K562 (cell line): ENCODE measurements around the gene ACTC1. TPM values are rescaled to one million over a fixed set of nuclear protein-coding genes. Genes with fewer than 3 reads are reported as not detected.

ENCODE experiments used
- ATAC-seq: fragments of 200-7000 bp; cut with Tn5 transposase; 3 replicates; pipeline ENCODE4 v1.9.1; 2020; ENCODE audit warnings: moderate library complexity
- BruUV-seq: library from RNA; stranded (reverse); fragments of 400-500 nt; replicated peaks from 2 replicates; lab custom pipeline; 2021; lab: Mats Ljungman, UMichigan
- CTCF ChIA-PET: fragments of 300-600 bp; formaldehyde crosslinking; extraction: SDS; loops from one replicate; lab custom pipeline; 2021; ENCODE audit warnings: low intra/inter-chr PET ratio; lab: Yijun Ruan, JAX
- POLR2A ChIA-PET: fragments of 300-600, 350-650 bp; sonication (Branson Sonifier 250); formaldehyde crosslinking; extraction: SDS; loops from one replicate; lab custom pipeline; 2021; ENCODE audit warnings: antibody characterized with exemption, inconsistent platforms; lab: Yijun Ruan, JAX
- DNase-seq, 4 experiments: peaks; one replicate each; pipeline versions ENCODE4 v3.0.0 to v3.0.0-alpha.2; 2011 to 2018; ENCODE audit warnings: low spot score in 3 of 4, mixed read lengths in 3 of 4; ENCODE audit errors: extremely low read depth in 1 of 4
- FAIRE-seq: peaks from 2 replicates; lab custom pipeline; 2011; peaks lifted over from hg19 to GRCh38; lab: Jason Lieb, UNC
- H2AFZ ChIP-seq: 2 replicates; pipeline ENCODE4 v1.6.0; 2011; ENCODE audit warnings: low read depth, low read length, control low read depth, inconsistent platforms
- H3K27ac ChIP-seq: fragments of 200-600 bp; 3 replicates; pipeline ENCODE4 v1.8.0; 2011; ENCODE audit warnings: low read depth, mild to moderate bottlenecking, control low read depth, inconsistent platforms, low read length, moderate library complexity, mixed read lengths; ENCODE audit errors: extremely low read depth
- H3K27me3 ChIP-seq, 2 experiments: fragments of 300-600 bp in 1 of 2; 2 replicates in 1 of 2; 3 replicates in 1 of 2; pipeline versions ENCODE4 v1.6.0 to v1.8.0; 2011; ENCODE audit warnings: inconsistent platforms in 2 of 2, low read length in 2 of 2, mild to moderate bottlenecking in 1 of 2, mixed read lengths in 1 of 2, moderate library complexity in 1 of 2; ENCODE audit not compliant: control insufficient read depth in 2 of 2, insufficient read depth in 2 of 2
- H3K36me3 ChIP-seq: fragments of 300-600 bp; 3 replicates; pipeline ENCODE4 v1.8.0; 2011; ENCODE audit warnings: mild to moderate bottlenecking, low read length, inconsistent platforms; ENCODE audit not compliant: control insufficient read depth, insufficient read depth
- H3K4me1 ChIP-seq, 2 experiments: fragments of 200-600 bp in 1 of 2; replicated peaks in 1 of 2; 2 replicates in 1 of 2; 3 replicates in 1 of 2; pipeline versions ENCODE4 v1.5.1 to v1.8.0; 2011; ENCODE audit warnings: inconsistent platforms in 2 of 2, low read length in 2 of 2, mild to moderate bottlenecking in 1 of 2, mixed read lengths in 1 of 2, moderate library complexity in 1 of 2; ENCODE audit not compliant: control insufficient read depth in 2 of 2, insufficient read depth in 2 of 2
- H3K4me2 ChIP-seq: 2 replicates; pipeline ENCODE4 v1.6.1; 2011; ENCODE audit warnings: low read length, control low read depth, inconsistent platforms, mixed read lengths; ENCODE audit not compliant: insufficient read depth
- H3K4me3 ChIP-seq: fragments of 200-600 bp; sonication (generic), shearing (Covaris generic); 2 replicates; pipeline ENCODE4 v1.5.1; 2016; ENCODE audit warnings: control low read depth, inconsistent platforms
- H3K79me2 ChIP-seq: fragments of 200-600 bp; 3 replicates; pipeline ENCODE4 v1.8.0; 2011; ENCODE audit warnings: low read length, inconsistent platforms; ENCODE audit not compliant: control insufficient read depth, insufficient read depth
- H3K9ac ChIP-seq, 2 experiments: 2 replicates each; pipeline versions ENCODE4 v1.6.0 to v1.6.1; 2011; ENCODE audit warnings: low read depth in 2 of 2, low read length in 2 of 2, control low read depth in 1 of 2, inconsistent platforms in 1 of 2, mild to moderate bottlenecking in 1 of 2, mixed read lengths in 1 of 2; ENCODE audit not compliant: insufficient read depth in 1 of 2
- H3K9me1 ChIP-seq: one replicate; pipeline ENCODE4 v1.6.0; 2011; ENCODE audit warnings: inconsistent platforms, mild to moderate bottlenecking, low read length, moderate library complexity; ENCODE audit not compliant: control insufficient read depth, insufficient read depth
- H3K9me3 ChIP-seq: replicated peaks from 2 replicates; pipeline ENCODE4 v1.5.1; 2011; ENCODE audit warnings: low read depth, low read length, inconsistent platforms; ENCODE audit not compliant: control insufficient read depth, insufficient read depth
- H4K20me1 ChIP-seq: replicated peaks from 2 replicates; pipeline ENCODE4 v1.6.1; 2011; ENCODE audit warnings: low read length, inconsistent platforms, mixed read lengths; ENCODE audit not compliant: control insufficient read depth, insufficient read depth
- BCL6 ChIP-seq: fragments of 250-450 bp; sonication (Bioruptor Pico); IDR thresholded peaks from 2 replicates; pipeline ENCODE4 v1.4.0; 2020
- MCM2 ChIP-seq: fragments of 450-650 bp; IDR thresholded peaks from 2 replicates; pipeline ENCODE4 v1.6.1; 2017; ENCODE audit warnings: low read depth, mild to moderate bottlenecking
- MYC ChIP-seq, 2 experiments: fragments of 250-450 bp in 1 of 2; sonication (Bioruptor Pico) in 1 of 2; IDR thresholded peaks; 2 replicates each; pipeline versions ENCODE4 v1.5.1 to v1.6.1; 2012 to 2021; ENCODE audit warnings: low read depth in 2 of 2, borderline replicate concordance in 1 of 2, improper control_type of control experiment in 1 of 2, low read length in 1 of 2, mild to moderate bottlenecking in 1 of 2, moderate library complexity in 1 of 2
- NR1H2 ChIP-seq: sonication (generic); formaldehyde crosslinking; IDR thresholded peaks from 2 replicates; pipeline ENCODE4 v1.4.0; 2020; ENCODE audit warnings: mild to moderate bottlenecking, missing genetic modification reagents
- NR2C2 ChIP-seq, 2 experiments: fragments of 200-800 bp in 1 of 2; sonication (Bioruptor generic) in 1 of 2; sonication (generic) in 1 of 2; formaldehyde crosslinking in 1 of 2; IDR thresholded peaks; 2 replicates each; pipeline versions ENCODE4 v1.6.1 to v1.8.0; 2016 to 2022; ENCODE audit warnings: mild to moderate bottlenecking in 1 of 2, missing compliant biosample characterization in 1 of 2, missing genetic modification characterization in 1 of 2, missing genetic modification reagents in 1 of 2
- SREBF1 ChIP-seq: fragments of 150-350 bp; IDR thresholded peaks from 2 replicates; pipeline ENCODE4 v1.6.1; 2014; ENCODE audit warnings: antibody characterized with exemption, low read depth, low read length, borderline replicate concordance
- STAT5B ChIP-seq: fragments of 250-450 bp; sonication (Bioruptor Pico); IDR thresholded peaks from 2 replicates; pipeline ENCODE4 v1.8.0; 2021; ENCODE audit warnings: mild to moderate bottlenecking, inconsistent platforms
- ZNF184 ChIP-seq: sonication (generic); formaldehyde crosslinking; IDR thresholded peaks from 2 replicates; pipeline ENCODE4 v1.5.0; 2020; ENCODE audit warnings: missing genetic modification reagents
- ZNF197 ChIP-seq: fragments of 200-800 bp; sonication (Bioruptor generic); IDR thresholded peaks from 2 replicates; pipeline ENCODE4 v1.6.1; 2016; ENCODE audit warnings: low read depth, missing genetic modification characterization, missing compliant biosample characterization
- ZNF212 ChIP-seq: fragments of 450-650 bp; formaldehyde crosslinking; IDR thresholded peaks from 2 replicates; pipeline ENCODE4 v1.4.0; 2020; ENCODE audit warnings: mild to moderate bottlenecking
- ZNF224 ChIP-seq: sonication (generic); formaldehyde crosslinking; IDR thresholded peaks from 2 replicates; pipeline ENCODE4 v1.8.0; 2022; ENCODE audit warnings: mild to moderate bottlenecking, missing genetic modification reagents
- WGBS: fragments of 100-300 bp; shearing (Covaris generic); methylation state at CpG from one replicate; pipeline ENCODE4 v1.1.6; 2016; ENCODE audit warnings: low coverage, mixed read lengths; ENCODE audit not compliant: insufficient coverage; ENCODE audit errors: missing lambda C conversion rate; 5-methylcytosine and 5-hydroxymethylcytosine counted together
- in situ Hi-C: fragments of 300-500 bp; cut with MboI; formaldehyde crosslinking; loops from 4 replicates; pipeline ENCODE4 v1.15.0; 2018; ENCODE audit warnings: inconsistent platforms, mixed read lengths
- intact Hi-C: fragments of 100-400 bp; cut with micrococcal nuclease; formaldehyde crosslinking; loops from 2 replicates; pipeline ENCODE4 v1.14.2; 2022
- polyA plus RNA-seq, 8 experiments: library from polyadenylated mRNA; depleted of rRNA in 4 of 8; stranded (reverse) in 5 of 8; unstranded in 3 of 8; fragments of >200 nt; fragmentation: Nextera tagmentation in 2 of 8; fragmentation: Illumina TruSeq in 1 of 8; extraction: Ambion mirVana in 2 of 8; extraction: Trizol in 1 of 8; gene quantifications; 2 replicates each; pipeline versions ENCODE4 v1.2.1 to v1.2.3, GENCODE V29; 2011 to 2014; ENCODE audit warnings: inconsistent platforms in 1 of 8, missing spikeins in 1 of 8
- total RNA-seq, 7 experiments: library from RNA; depleted of rRNA in 6 of 7; stranded (reverse); fragments of >200 nt in 6 of 7; fragmentation: Illumina TruSeq in 2 of 7; extraction: Trizol in 2 of 7; gene quantifications; 2 replicates each; pipeline versions ENCODE4 v1.2.1 to v1.2.3, GENCODE V29; 2011 to 2021; ENCODE audit warnings: low replicate concordance in 1 of 7
- TF ChIP-seq, protein P1 (sequence below): sonication (generic); formaldehyde crosslinking; IDR thresholded peaks from 2 replicates; pipeline ENCODE4 v1.4.0; 2020; ENCODE audit warnings: mild to moderate bottlenecking, missing genetic modification reagents
- TF ChIP-seq, protein P2 (sequence below), 2 experiments: fragments of 450-650 bp; formaldehyde crosslinking in 1 of 2; IDR thresholded peaks; 2 replicates each; pipeline versions ENCODE4 v1.4.0 to v1.6.1; 2014 to 2020; ENCODE audit warnings: mild to moderate bottlenecking in 2 of 2, borderline replicate concordance in 1 of 2, low read depth in 1 of 2

Gene ACTC1
- total and polyA plus RNA-seq, 9 of the 15 experiments (the other 6 are each of a cell fraction or from before 2014, with no cell fraction given), result 0.08 to 0.84 (median 0.17) TPM; not detected in 3

DNA sequence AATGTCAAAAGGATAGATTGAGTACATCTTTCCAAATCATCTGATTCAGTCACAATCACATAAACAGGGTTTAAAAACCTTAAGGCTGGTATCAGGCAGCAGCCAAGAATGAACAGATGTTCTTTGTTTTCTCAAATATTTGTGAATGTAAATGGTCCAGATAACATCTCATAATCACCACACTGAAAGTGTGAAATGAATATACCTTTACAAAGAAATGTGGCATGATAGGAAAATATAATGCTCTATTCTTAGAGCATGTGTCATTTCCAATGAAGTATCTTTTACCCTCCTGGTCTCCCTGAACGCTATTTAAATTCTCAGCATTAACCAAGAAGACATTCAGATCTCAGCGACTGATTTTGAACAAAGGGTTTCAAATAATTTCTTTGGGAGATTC, 8.8 kb upstream of the ACTC1 start:
- no peak overlapping the region for H3K4me2 ChIP-seq
- H3K9me1 ChIP-seq, result no peaks in the 10 kb centered on the region
- H2AFZ ChIP-seq, result no peak overlapping the region
- ATAC-seq (no peak), DNase-seq (no peak), FAIRE-seq (no peak)
- BruUV-seq, result no TSS peak
- H3K79me2 ChIP-seq, result no peaks in the 10 kb centered on the region
- ChIA-PET POLR2A (no interaction called here), CTCF (no interaction called here)
- H3K9ac ChIP-seq, result no peak overlapping the region
- H3K36me3 ChIP-seq, result no peaks in the 10 kb centered on the region
- no peak overlapping the region for H3K27ac ChIP-seq
- TF ChIP-seq, protein P1, sequence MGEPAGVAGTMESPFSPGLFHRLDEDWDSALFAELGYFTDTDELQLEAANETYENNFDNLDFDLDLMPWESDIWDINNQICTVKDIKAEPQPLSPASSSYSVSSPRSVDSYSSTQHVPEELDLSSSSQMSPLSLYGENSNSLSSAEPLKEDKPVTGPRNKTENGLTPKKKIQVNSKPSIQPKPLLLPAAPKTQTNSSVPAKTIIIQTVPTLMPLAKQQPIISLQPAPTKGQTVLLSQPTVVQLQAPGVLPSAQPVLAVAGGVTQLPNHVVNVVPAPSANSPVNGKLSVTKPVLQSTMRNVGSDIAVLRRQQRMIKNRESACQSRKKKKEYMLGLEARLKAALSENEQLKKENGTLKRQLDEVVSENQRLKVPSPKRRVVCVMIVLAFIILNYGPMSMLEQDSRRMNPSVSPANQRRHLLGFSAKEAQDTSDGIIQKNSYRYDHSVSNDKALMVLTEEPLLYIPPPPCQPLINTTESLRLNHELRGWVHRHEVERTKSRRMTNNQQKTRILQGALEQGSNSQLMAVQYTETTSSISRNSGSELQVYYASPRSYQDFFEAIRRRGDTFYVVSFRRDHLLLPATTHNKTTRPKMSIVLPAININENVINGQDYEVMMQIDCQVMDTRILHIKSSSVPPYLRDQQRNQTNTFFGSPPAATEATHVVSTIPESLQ (CRISPR knock-in tag), result no peak
- TF ChIP-seq MCM2 (no peak), ZNF197 (no peak), MYC (IDR thresholded peaks at IDR 0.05; ENCODE audit: low read depth, low read length) (no peak), MYC (CRISPR knock-in tag; IDR thresholded peaks at IDR 0.05; ENCODE audit: borderline replicate concordance, low read depth) (no peak), NR1H2 (CRISPR knock-in tag) (no peak), BCL6 (CRISPR knock-in tag) (no peak), NR2C2 (CRISPR knock-in tag; IDR thresholded peaks at IDR 0.05) (no peak), NR2C2 (tag; IDR thresholded peaks at IDR 0.05) (no peak), SREBF1 (no peak), STAT5B (CRISPR knock-in tag) (no peak), ZNF184 (CRISPR knock-in tag) (no peak), ZNF224 (CRISPR knock-in tag) (no peak), ZNF212 (CRISPR knock-in tag) (no peak)
- TF ChIP-seq, protein P2, sequence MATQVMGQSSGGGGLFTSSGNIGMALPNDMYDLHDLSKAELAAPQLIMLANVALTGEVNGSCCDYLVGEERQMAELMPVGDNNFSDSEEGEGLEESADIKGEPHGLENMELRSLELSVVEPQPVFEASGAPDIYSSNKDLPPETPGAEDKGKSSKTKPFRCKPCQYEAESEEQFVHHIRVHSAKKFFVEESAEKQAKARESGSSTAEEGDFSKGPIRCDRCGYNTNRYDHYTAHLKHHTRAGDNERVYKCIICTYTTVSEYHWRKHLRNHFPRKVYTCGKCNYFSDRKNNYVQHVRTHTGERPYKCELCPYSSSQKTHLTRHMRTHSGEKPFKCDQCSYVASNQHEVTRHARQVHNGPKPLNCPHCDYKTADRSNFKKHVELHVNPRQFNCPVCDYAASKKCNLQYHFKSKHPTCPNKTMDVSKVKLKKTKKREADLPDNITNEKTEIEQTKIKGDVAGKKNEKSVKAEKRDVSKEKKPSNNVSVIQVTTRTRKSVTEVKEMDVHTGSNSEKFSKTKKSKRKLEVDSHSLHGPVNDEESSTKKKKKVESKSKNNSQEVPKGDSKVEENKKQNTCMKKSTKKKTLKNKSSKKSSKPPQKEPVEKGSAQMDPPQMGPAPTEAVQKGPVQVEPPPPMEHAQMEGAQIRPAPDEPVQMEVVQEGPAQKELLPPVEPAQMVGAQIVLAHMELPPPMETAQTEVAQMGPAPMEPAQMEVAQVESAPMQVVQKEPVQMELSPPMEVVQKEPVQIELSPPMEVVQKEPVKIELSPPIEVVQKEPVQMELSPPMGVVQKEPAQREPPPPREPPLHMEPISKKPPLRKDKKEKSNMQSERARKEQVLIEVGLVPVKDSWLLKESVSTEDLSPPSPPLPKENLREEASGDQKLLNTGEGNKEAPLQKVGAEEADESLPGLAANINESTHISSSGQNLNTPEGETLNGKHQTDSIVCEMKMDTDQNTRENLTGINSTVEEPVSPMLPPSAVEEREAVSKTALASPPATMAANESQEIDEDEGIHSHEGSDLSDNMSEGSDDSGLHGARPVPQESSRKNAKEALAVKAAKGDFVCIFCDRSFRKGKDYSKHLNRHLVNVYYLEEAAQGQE (IDR thresholded peaks at IDR 0.05; ENCODE audit: borderline replicate concordance), result no peak
- TF ChIP-seq, protein P2 (CRISPR knock-in tag; IDR thresholded peaks at IDR 0.05; ENCODE audit: low read depth), result no peak
- intact Hi-C loops (no loop called here), in situ Hi-C loops (no loop called here)
- H4K20me1 ChIP-seq, result no peaks in the 10 kb centered on the region
- 0 out of 2 replicates have a peak, but pooled peaks cover 3% of the 10 kb centered on the region for H3K9me3 ChIP-seq
- no peaks in the 10 kb centered on the region for H3K27me3 ChIP-seq
- WGBS, result 40% methylated on average over 2 of the region's 2 CpGs
- peaks cover 4 to 9% of the 10 kb centered on the region in 2 experiments; a peak in 4 of 5 replicates for H3K4me1 ChIP-seq
- H3K4me3 ChIP-seq, result no peak overlapping the region
